Thyroid gland (tissue), 4 donors: Measurements from ENCODE around the gene COQ7.

Source experiments
- CTCF ChIP-seq, 6 experiments: fragments of 200-600 bp in 3 of 6; fragments of 450-650 bp in 3 of 6; sonication (generic) in 3 of 6; IDR thresholded peaks; one replicate each; pipeline ENCODE4 v1.5.1; 2016 to 2019; ENCODE audit warnings: antibody characterized with exemption in 6 of 6, mild to moderate bottlenecking in 2 of 6, inconsistent platforms in 1 of 6, moderate library complexity in 1 of 6
- POLR2A ChIP-seq, 2 donors: fragments of 450-650 bp; IDR thresholded peaks; one replicate each; pipeline ENCODE4 v1.6.1; 2017; ENCODE audit warnings: antibody characterized with exemption in 2 of 2, mild to moderate bottlenecking in 2 of 2, moderate library complexity in 1 of 2

- no peak for TF ChIP-seq CTCF (IDR thresholded peaks at IDR 0.05)
- no peak for TF ChIP-seq POLR2A (IDR thresholded peaks at IDR 0.05)
These were observed 5.9 kb downstream of the COQ7 start for GRCh38 chr16:19073344-19073743.
